H9 (cell line): Measurements from ENCODE around the gene ITIH2. TPM values are rescaled to one million over a fixed set of nuclear protein-coding genes. Genes with fewer than 3 reads are reported as not detected.

ENCODE experiments used
- DNase-seq: peaks from one replicate; pipeline ENCODE4 v3.0.0-alpha.2; 2017
- H2AFZ ChIP-seq: one replicate; pipeline ENCODE4 v1.6.1; 2013; ENCODE audit warnings: mild to moderate bottlenecking, low read length, control low read depth, moderate library complexity
- H2AK5ac ChIP-seq: 2 replicates; pipeline ENCODE4 v1.6.1; 2013; ENCODE audit warnings: low read length, control low read depth, mixed read lengths; ENCODE audit not compliant: insufficient read length
- H2BK120ac ChIP-seq: one replicate; pipeline ENCODE4 v1.6.1; 2013; ENCODE audit warnings: low read depth, mild to moderate bottlenecking, low read length, control low read depth, inconsistent platforms; ENCODE audit not compliant: poor library complexity, severe bottlenecking
- H2BK12ac ChIP-seq: 2 replicates; pipeline ENCODE4 v1.6.1; 2013; ENCODE audit warnings: low read length, control low read depth, mixed read lengths, low read depth; ENCODE audit not compliant: insufficient read length
- H2BK15ac ChIP-seq: 2 replicates; pipeline ENCODE4 v1.6.1; 2013; ENCODE audit warnings: low read depth, low read length, control low read depth
- H2BK20ac ChIP-seq: one replicate; pipeline ENCODE4 v1.6.1; 2013; ENCODE audit warnings: low read depth, mild to moderate bottlenecking, low read length, control low read depth, inconsistent platforms; ENCODE audit not compliant: poor library complexity, severe bottlenecking
- H2BK5ac ChIP-seq: 2 replicates; pipeline ENCODE4 v1.6.1; 2013; ENCODE audit warnings: low read length, control low read depth, mixed read lengths; ENCODE audit not compliant: insufficient read length
- H3K14ac ChIP-seq: 2 replicates; pipeline ENCODE4 v1.6.1; 2013; ENCODE audit warnings: low read length, control low read depth; ENCODE audit not compliant: insufficient read depth
- H3K18ac ChIP-seq: 2 replicates; pipeline ENCODE4 v1.6.1; 2013; ENCODE audit warnings: low read depth, mild to moderate bottlenecking, mixed read lengths, low read length, control low read depth; ENCODE audit not compliant: insufficient read length
- H3K23ac ChIP-seq: 2 replicates; pipeline ENCODE4 v1.6.1; 2013; ENCODE audit warnings: low read length, control low read depth, mixed read lengths, low read depth; ENCODE audit not compliant: insufficient read length
- H3K23me2 ChIP-seq: 2 replicates; pipeline ENCODE4 v1.6.1; 2013; ENCODE audit warnings: low read depth, mild to moderate bottlenecking, mixed read lengths, low read length, control low read depth; ENCODE audit not compliant: insufficient read length, poor library complexity, severe bottlenecking
- H3K27ac ChIP-seq: 2 replicates; pipeline ENCODE4 v1.5.1; 2013; ENCODE audit warnings: low read length, control low read depth, mixed read lengths, low read depth; ENCODE audit not compliant: insufficient read length
- H3K27me3 ChIP-seq: 2 replicates; pipeline ENCODE4 v1.6.1; 2013; ENCODE audit warnings: low read length, control low read depth, inconsistent platforms; ENCODE audit not compliant: insufficient read depth
- H3K4ac ChIP-seq: 2 replicates; pipeline ENCODE4 v1.6.1; 2013; ENCODE audit warnings: low read depth, mild to moderate bottlenecking, control low read depth, inconsistent platforms, low read length, moderate library complexity
- H3K4me1 ChIP-seq: 2 replicates; pipeline ENCODE4 v1.6.1; 2013; ENCODE audit warnings: low read length, control low read depth, inconsistent platforms; ENCODE audit not compliant: insufficient read depth
- H3K4me2 ChIP-seq: 2 replicates; pipeline ENCODE4 v1.6.1; 2013; ENCODE audit warnings: low read length, control low read depth, mixed read lengths; ENCODE audit not compliant: insufficient read length, insufficient read depth
- H3K56ac ChIP-seq: 2 replicates; pipeline ENCODE4 v1.6.1; 2013; ENCODE audit warnings: low read depth, mild to moderate bottlenecking, mixed read lengths, low read length, control low read depth; ENCODE audit not compliant: insufficient read length
- H3K79me1 ChIP-seq: 2 replicates; pipeline ENCODE4 v1.6.1; 2013; ENCODE audit warnings: low read depth, mild to moderate bottlenecking, moderate library complexity, low read length, control low read depth, inconsistent platforms; ENCODE audit not compliant: insufficient read depth, poor library complexity, severe bottlenecking
- H3K79me2 ChIP-seq: 2 replicates; pipeline ENCODE4 v1.6.1; 2013; ENCODE audit warnings: low read length, control low read depth, inconsistent platforms; ENCODE audit not compliant: insufficient read depth
- H3K9ac ChIP-seq: 2 replicates; pipeline ENCODE4 v1.6.1; 2013; ENCODE audit warnings: low read length, control low read depth, mixed read lengths; ENCODE audit not compliant: insufficient read length; ENCODE audit errors: extremely low read depth
- H3K9me3 ChIP-seq: one replicate; pipeline ENCODE4 v1.6.1; 2013; ENCODE audit warnings: low read depth, low read length, inconsistent platforms; ENCODE audit not compliant: control insufficient read depth
- H3T11ph ChIP-seq: one replicate; pipeline ENCODE4 v1.6.1; 2013; ENCODE audit warnings: mild to moderate bottlenecking, low read length, control low read depth, inconsistent platforms
- H4K20me1 ChIP-seq: one replicate; pipeline ENCODE4 v1.6.1; 2013; ENCODE audit not compliant: control insufficient read depth, insufficient read length, insufficient read depth
- H4K5ac ChIP-seq: 2 replicates; pipeline ENCODE4 v1.6.1; 2013; ENCODE audit warnings: low read depth, mild to moderate bottlenecking, mixed read lengths, low read length, control low read depth; ENCODE audit not compliant: insufficient read length
- H4K8ac ChIP-seq: replicated peaks from 2 replicates; pipeline ENCODE4 v1.6.1; 2013; ENCODE audit warnings: low read length, control low read depth, mixed read lengths, low read depth; ENCODE audit not compliant: insufficient read length
- H4K91ac ChIP-seq: 2 replicates; pipeline ENCODE4 v1.6.1; 2013; ENCODE audit warnings: low read depth, mild to moderate bottlenecking, moderate library complexity, mixed read lengths, low read length, control low read depth; ENCODE audit not compliant: insufficient read length
- H3K27ac Mint-ChIP-seq, 3 experiments: 2 replicates in 2 of 3; 3 replicates in 1 of 3; pipeline ENCODE4 v1.8.0; 2020 to 2021; ENCODE audit warnings: mixed read lengths in 3 of 3, mild to moderate bottlenecking in 1 of 3, moderate library complexity in 1 of 3
- H3K27me3 Mint-ChIP-seq: 2 replicates; pipeline ENCODE4 v1.8.0; 2021; ENCODE audit warnings: low read depth, mild to moderate bottlenecking, moderate library complexity, mixed read lengths
- H3K36me3 Mint-ChIP-seq, 3 experiments: 2 replicates in 2 of 3; 3 replicates in 1 of 3; pipeline ENCODE4 v1.8.0; 2020 to 2021; ENCODE audit warnings: low read depth in 3 of 3, mixed read lengths in 3 of 3; ENCODE audit not compliant: insufficient read depth in 1 of 3
- H3K4me1 Mint-ChIP-seq, 2 experiments: 2 replicates each; pipeline ENCODE4 v1.8.0; 2020; ENCODE audit warnings: mixed read lengths in 2 of 2
- H3K4me3 Mint-ChIP-seq, 2 experiments: 2 replicates in 1 of 2; 3 replicates in 1 of 2; pipeline ENCODE4 v1.8.0; 2020 to 2021; ENCODE audit warnings: mild to moderate bottlenecking in 2 of 2, mixed read lengths in 2 of 2, moderate library complexity in 1 of 2
- H3K9me3 Mint-ChIP-seq, 2 experiments: 2 replicates in 1 of 2; 3 replicates in 1 of 2; pipeline ENCODE4 v1.8.0; 2020; ENCODE audit warnings: mild to moderate bottlenecking in 2 of 2, mixed read lengths in 2 of 2, moderate library complexity in 1 of 2
- WGBS: extraction: QIAGEN DNeasy Blood & Tissue Kit; methylation state at CpG from one replicate; pipeline ENCODE4 v1.1.7; 2013; ENCODE audit warnings: missing lambda C conversion rate, low lambda C conversion rate, mixed read lengths; ENCODE audit not compliant: insufficient read length; ENCODE audit errors: extremely low coverage; 5-methylcytosine and 5-hydroxymethylcytosine counted together
- total RNA-seq: library from RNA; stranded (reverse); gene quantifications from 2 replicates; pipeline ENCODE4 v1.2.1, GENCODE V29; 2021
- TF ChIP-seq, protein P1 (sequence below): fragments of 200-600 bp; sonication (generic); conservative IDR thresholded peaks from 3 replicates; pipeline ENCODE4 v1.8.0; 2021; ENCODE audit warnings: antibody characterized with exemption, mild to moderate bottlenecking

Gene ITIH2
- total RNA-seq, 1 experiment from 2014 or later, result not detected

- no peaks in the 10 kb centered on the region for H3K27me3 ChIP-seq
- no peak overlapping the region for H2BK5ac ChIP-seq
- no peak overlapping the region for H3K23ac ChIP-seq
- no peak overlapping the region for H3K27ac ChIP-seq
- no peaks in the 10 kb centered on the region for H3K79me1 ChIP-seq
- peaks cover 17% of the 10 kb centered on the region for H3K79me2 ChIP-seq
- no peak overlapping the region for H2AFZ ChIP-seq
- Mint-ChIP-seq H3K27me3 (no peaks in the 10 kb centered on the region), H3K4me3 (no peak overlapping the region), H3K27ac (no peak overlapping the region), H3K9me3 (no peaks in the 10 kb centered on the region), H3K4me1 (no peaks in the 10 kb centered on the region; a peak in 3 of 4 replicates), H3K36me3 (peaks cover 25 to 53% (median 47%) of the 10 kb centered on the region in 3 experiments; a peak in 6 of 7 replicates)
- H4K5ac ChIP-seq, result no peak overlapping the region
- DNase-seq, result no peak
- no peak overlapping the region for H2BK15ac ChIP-seq
- H3K4me2 ChIP-seq, result no peak overlapping the region
- no peaks in the 10 kb centered on the region for H3K4me1 ChIP-seq
- no peak overlapping the region for H3K56ac ChIP-seq
- WGBS, result no CpG with 5 or more reads among the region's 4 CpGs
- no peak overlapping the region for H2BK12ac ChIP-seq
- TF ChIP-seq, protein P1, sequence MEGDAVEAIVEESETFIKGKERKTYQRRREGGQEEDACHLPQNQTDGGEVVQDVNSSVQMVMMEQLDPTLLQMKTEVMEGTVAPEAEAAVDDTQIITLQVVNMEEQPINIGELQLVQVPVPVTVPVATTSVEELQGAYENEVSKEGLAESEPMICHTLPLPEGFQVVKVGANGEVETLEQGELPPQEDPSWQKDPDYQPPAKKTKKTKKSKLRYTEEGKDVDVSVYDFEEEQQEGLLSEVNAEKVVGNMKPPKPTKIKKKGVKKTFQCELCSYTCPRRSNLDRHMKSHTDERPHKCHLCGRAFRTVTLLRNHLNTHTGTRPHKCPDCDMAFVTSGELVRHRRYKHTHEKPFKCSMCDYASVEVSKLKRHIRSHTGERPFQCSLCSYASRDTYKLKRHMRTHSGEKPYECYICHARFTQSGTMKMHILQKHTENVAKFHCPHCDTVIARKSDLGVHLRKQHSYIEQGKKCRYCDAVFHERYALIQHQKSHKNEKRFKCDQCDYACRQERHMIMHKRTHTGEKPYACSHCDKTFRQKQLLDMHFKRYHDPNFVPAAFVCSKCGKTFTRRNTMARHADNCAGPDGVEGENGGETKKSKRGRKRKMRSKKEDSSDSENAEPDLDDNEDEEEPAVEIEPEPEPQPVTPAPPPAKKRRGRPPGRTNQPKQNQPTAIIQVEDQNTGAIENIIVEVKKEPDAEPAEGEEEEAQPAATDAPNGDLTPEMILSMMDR, result no peak
- no peak overlapping the region for H2AK5ac ChIP-seq
- H4K20me1 ChIP-seq, result no peaks in the 10 kb centered on the region
- no peak overlapping the region for H3K14ac ChIP-seq
- no peaks in the 10 kb centered on the region for H3K23me2 ChIP-seq
- no peak overlapping the region for H4K91ac ChIP-seq
- H3T11ph ChIP-seq, result no peak overlapping the region
- no peak overlapping the region for H2BK20ac ChIP-seq
- H3K18ac ChIP-seq, result no peak overlapping the region
- no peak overlapping the region for H3K9ac ChIP-seq
- no peak overlapping the region for H4K8ac ChIP-seq
- no peaks in the 10 kb centered on the region for H3K9me3 ChIP-seq
- H3K4ac ChIP-seq, result no peak overlapping the region
- H2BK120ac ChIP-seq, result no peak overlapping the region
These were observed 92.5 kb downstream of the ITIH2 start for GRCh38 chr10:7795605-7796004.
